OCI-LY7 (cell line): ENCODE data around the gene CRAMP1. TPM values are rescaled to one million over a fixed set of nuclear protein-coding genes. Genes with fewer than 3 reads are reported as not detected.

Experiments used
- BruUV-seq: library from RNA; stranded (reverse); fragments of 400-500 nt; replicated peaks from 2 replicates; lab custom pipeline; 2021; lab: Mats Ljungman, UMichigan
- CTCF ChIA-PET: fragments of 300-600 bp; sonication (Branson Sonifier 250); formaldehyde crosslinking; loops from one replicate; lab custom pipeline; 2022; ENCODE audit warnings: antibody characterized with exemption; ENCODE audit not compliant: unreplicated experiment; lab: Charles Lee
- POLR2A ChIA-PET: fragments of 300-600 bp; sonication (Branson Sonifier 250); formaldehyde crosslinking; loops from one replicate; lab custom pipeline; 2022; ENCODE audit warnings: antibody characterized with exemption; lab: Charles Lee
- DNase-seq: peaks from one replicate; pipeline ENCODE4 v3.0.0-alpha.2; 2015; ENCODE audit warnings: low spot score
- H2AFZ ChIP-seq: fragments of 200-600 bp; sonication (generic), shearing (Covaris generic); 2 replicates; pipeline ENCODE4 v1.6.1; 2014; ENCODE audit warnings: mild to moderate bottlenecking, antibody characterized with exemption, low read length, moderate library complexity
- H3K27ac ChIP-seq: fragments of 200-600 bp; sonication (generic); 2 replicates; pipeline ENCODE4 v1.5.1; 2014; ENCODE audit warnings: mixed run types, low read depth, mild to moderate bottlenecking, moderate library complexity, low read length, inconsistent platforms; ENCODE audit not compliant: poor library complexity, severe bottlenecking
- H3K36me3 ChIP-seq: fragments of 200-600 bp; sonication (generic); 2 replicates; pipeline ENCODE4 v1.6.1; 2014; ENCODE audit warnings: mild to moderate bottlenecking, antibody characterized with exemption, low read length, moderate library complexity, mixed read lengths; ENCODE audit not compliant: insufficient read depth
- H3K4me1 ChIP-seq: fragments of 200-600 bp; sonication (generic); 2 replicates; pipeline ENCODE4 v1.5.1; 2014; ENCODE audit warnings: mild to moderate bottlenecking, low read length; ENCODE audit not compliant: insufficient read depth, poor library complexity, severe bottlenecking
- H3K4me2 ChIP-seq: fragments of 200-600 bp; sonication (generic); 2 replicates; pipeline ENCODE4 v1.6.1; 2014; ENCODE audit warnings: mild to moderate bottlenecking, low read length
- H3K4me3 ChIP-seq: fragments of 200-600 bp; sonication (generic); 2 replicates; pipeline ENCODE4 v1.5.1; 2014; ENCODE audit warnings: mild to moderate bottlenecking, low read depth, low read length; ENCODE audit not compliant: poor library complexity, severe bottlenecking
- H3K79me2 ChIP-seq: fragments of 200-600 bp; sonication (generic); 2 replicates; pipeline ENCODE4 v1.6.1; 2016; ENCODE audit warnings: low read depth, mild to moderate bottlenecking, low read length, moderate library complexity, mixed read lengths; ENCODE audit not compliant: insufficient read depth
- H3K9me2 ChIP-seq: fragments of 200-600 bp; sonication (generic); 2 replicates; pipeline ENCODE4 v1.6.1; 2016; ENCODE audit warnings: mild to moderate bottlenecking, low read length, mixed read lengths; ENCODE audit not compliant: insufficient read depth
- H3K9me3 ChIP-seq: fragments of 200-600 bp; sonication (generic); 2 replicates; pipeline ENCODE4 v1.6.1; 2014; ENCODE audit warnings: mild to moderate bottlenecking, mixed run types, low read length, mixed read lengths
- H4K20me1 ChIP-seq: fragments of 200-600 bp; sonication (generic); 2 replicates; pipeline ENCODE4 v1.6.1; 2014; ENCODE audit warnings: mild to moderate bottlenecking, antibody characterized with exemption, low read length, moderate library complexity, mixed read lengths; ENCODE audit not compliant: insufficient read depth
- CTCF ChIP-seq: fragments of 200-600 bp; sonication (generic); conservative IDR thresholded peaks from 2 replicates; pipeline ENCODE4 v1.5.1; 2014; ENCODE audit warnings: mild to moderate bottlenecking, antibody characterized with exemption, low read length, moderate library complexity, mixed read lengths
- EZH2phosphoT487 ChIP-seq: fragments of 200-600 bp; sonication (generic); IDR thresholded peaks from 2 replicates; pipeline ENCODE4 v1.6.1; 2018; ENCODE audit warnings: low read depth, borderline replicate concordance, mild to moderate bottlenecking, mixed run types, antibody characterized with exemption, low read length, moderate library complexity, mixed read lengths
- intact Hi-C: fragments of 100-400 bp; cut with micrococcal nuclease; formaldehyde crosslinking; loops from one replicate; pipeline ENCODE4 v1.10.0; 2022; ENCODE audit not compliant: unreplicated experiment
- total RNA-seq, 2 experiments: library from RNA; depleted of rRNA in 1 of 2; stranded (reverse); fragments of >200 nt in 1 of 2; shearing (Covaris generic) in 1 of 2; gene quantifications; 2 replicates each; pipeline ENCODE4 v1.2.3, GENCODE V29; 2014 to 2022

Gene CRAMP1
- total RNA-seq, 2 experiments from 2014 or later, result 10.5 to 33.6 TPM

- H3K27ac ChIP-seq, result no peak overlapping the region
- H2AFZ ChIP-seq, result no peak overlapping the region
- ChIA-PET CTCF (no interaction called here), POLR2A (interaction anchor here (0.6 kb wide), 1 partner anchor 9 kb away, joined by 3 read pairs; no protein-coding TSS in a partner anchor)
- H4K20me1 ChIP-seq, result no peaks in the 10 kb centered on the region
- no peak overlapping the region for H3K4me2 ChIP-seq
- no peak for DNase-seq
- H3K79me2 ChIP-seq, result no peaks in the 10 kb centered on the region
- intact Hi-C loops, result no loop called here
- H3K9me3 ChIP-seq, result no peaks in the 10 kb centered on the region
- TF ChIP-seq EZH2phosphoT487, result no peak
- TF ChIP-seq CTCF, result no peak
- peaks cover 58% of the 10 kb centered on the region for H3K36me3 ChIP-seq
- H3K9me2 ChIP-seq, result no peaks in the 10 kb centered on the region
- no peak overlapping the region for H3K4me3 ChIP-seq
- no TSS peak for BruUV-seq
- H3K4me1 ChIP-seq, result peaks cover 19% of the 10 kb centered on the region
Observed at GRCh38 chr16:1650131-1650530, 38.0 kb downstream of the CRAMP1 start.

DNA sequence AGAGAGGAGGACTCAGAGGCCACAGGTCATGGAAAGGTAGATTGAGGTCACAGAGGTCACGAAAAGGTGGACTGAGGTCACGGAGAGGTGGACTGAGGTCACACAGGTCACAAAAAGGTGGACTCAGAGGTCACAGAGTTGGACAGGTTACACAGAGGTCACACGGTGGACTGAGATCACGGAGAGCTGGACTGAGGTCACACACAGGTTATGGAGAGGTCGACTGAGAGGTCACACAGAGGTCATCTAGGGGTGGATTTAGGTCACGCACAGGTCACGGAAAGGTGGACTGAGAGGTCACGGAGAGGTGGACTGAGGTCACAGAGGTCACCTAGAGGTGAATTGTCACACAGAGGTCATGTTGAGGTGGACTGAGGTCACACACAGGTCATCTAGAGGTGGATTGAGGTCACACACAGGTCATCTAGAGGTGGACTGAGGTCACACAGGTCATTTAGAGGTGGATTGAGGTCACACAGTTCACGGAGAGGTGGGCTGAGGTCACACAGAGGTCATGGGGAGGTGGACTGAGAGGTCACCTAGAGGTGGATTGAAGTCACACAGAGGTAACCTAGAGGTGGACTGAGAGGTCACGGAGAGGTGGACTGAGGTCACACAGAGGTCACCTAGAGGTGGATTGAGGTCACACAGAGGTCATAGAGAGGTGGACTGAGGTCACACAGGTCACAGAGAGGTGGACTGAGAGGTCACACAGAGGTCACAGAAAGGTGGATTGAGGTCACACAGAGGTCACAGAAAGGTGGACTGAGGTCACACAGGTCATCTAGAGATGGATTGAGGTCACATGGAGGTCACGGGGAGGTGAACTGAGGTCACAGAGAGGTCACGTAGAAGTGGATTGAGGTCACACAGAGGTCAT lies 39.2 kb downstream of the CRAMP1 start:
- peaks cover 54% of the 10 kb centered on the region for H3K36me3 ChIP-seq
- H4K20me1 ChIP-seq, result no peaks in the 10 kb centered on the region
- no peaks in the 10 kb centered on the region for H3K9me3 ChIP-seq
- no peak overlapping the region for H3K27ac ChIP-seq
- CTCF ChIA-PET, result no interaction called here
- POLR2A ChIA-PET, result no interaction called here
- no peak overlapping the region for H2AFZ ChIP-seq
- intact Hi-C loops, result no loop called here
- H3K9me2 ChIP-seq, result no peaks in the 10 kb centered on the region
- no peaks in the 10 kb centered on the region for H3K79me2 ChIP-seq
- H3K4me3 ChIP-seq, result no peak overlapping the region
- no peak for DNase-seq
- no TSS peak for BruUV-seq
- H3K4me1 ChIP-seq, result peaks cover 19% of the 10 kb centered on the region
- H3K4me2 ChIP-seq, result no peak overlapping the region
- no peak for TF ChIP-seq CTCF
- TF ChIP-seq EZH2phosphoT487, result no peak

DNA sequence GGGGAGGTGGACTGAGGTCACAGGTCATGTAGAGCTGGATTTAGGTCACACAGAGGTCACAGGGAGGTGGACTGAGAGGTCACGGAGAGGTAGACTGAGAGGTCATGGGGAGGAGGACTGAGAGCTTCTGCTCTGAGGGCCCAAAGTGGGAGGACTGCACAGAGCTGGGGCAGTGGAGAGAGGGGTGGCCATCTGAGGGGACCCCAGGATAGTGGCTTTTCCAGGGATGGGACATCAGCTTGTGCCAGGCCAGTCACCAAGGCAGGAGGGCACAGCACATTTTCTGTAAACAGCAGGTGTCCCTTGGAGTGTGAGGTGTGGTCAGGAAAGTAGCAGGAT lies 39.8 kb downstream of the CRAMP1 start:
- H2AFZ ChIP-seq, result no peak overlapping the region
- H3K36me3 ChIP-seq, result peaks cover 48% of the 10 kb centered on the region
- H3K4me2 ChIP-seq, result no peak overlapping the region
- no TSS peak for BruUV-seq
- H3K79me2 ChIP-seq, result no peaks in the 10 kb centered on the region
- H3K27ac ChIP-seq, result no peak overlapping the region
- peaks cover 17% of the 10 kb centered on the region for H3K4me1 ChIP-seq
- no peak overlapping the region for H3K4me3 ChIP-seq
- DNase-seq, result no peak
- ChIA-PET POLR2A (no interaction called here), CTCF (no interaction called here)
- no peaks in the 10 kb centered on the region for H3K9me3 ChIP-seq
- no peak for TF ChIP-seq CTCF
- intact Hi-C loops, result no loop called here
- no peaks in the 10 kb centered on the region for H3K9me2 ChIP-seq
- no peaks in the 10 kb centered on the region for H4K20me1 ChIP-seq
